GM19043 (cell line): Measurements from ENCODE around the gene MKLN1.
A peak's percentile ranks its signal among the peaks of the same experiment; 100 is the strongest.
"Not testable (repeated sequence)": the region's sequence is repeated elsewhere in the genome, so short reads cannot be mapped to it uniquely, and the experiment has no call there.

Source experiments
- ATAC-seq: cut with Tn5 transposase; IDR thresholded peaks from one replicate; pipeline ENCODE4 v1.9.1; 2021; ENCODE audit warnings: low read depth; ENCODE audit not compliant: unreplicated experiment

The MKLN1 gene

DNA sequence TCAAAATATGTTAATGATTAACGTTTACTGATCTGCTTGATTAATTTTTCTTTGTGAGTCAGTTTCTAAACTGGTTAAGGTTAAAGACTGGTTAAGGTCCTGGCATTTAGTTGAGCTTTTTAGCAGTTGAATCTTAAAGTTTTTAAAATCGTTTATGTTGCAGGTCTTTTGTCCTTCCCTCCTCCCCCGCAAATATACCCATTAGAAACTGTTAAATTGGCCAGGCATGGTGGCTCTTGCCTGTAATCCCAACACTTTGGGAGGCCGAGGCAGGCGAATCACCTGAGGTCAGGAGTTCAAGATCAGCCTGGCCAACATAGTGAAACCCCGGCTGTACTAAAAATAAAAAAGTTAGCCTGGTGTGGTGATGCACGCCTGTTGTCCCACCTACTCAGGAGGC, 127.9 kb downstream of the MKLN1 start:
- no peak for ATAC-seq

DNA sequence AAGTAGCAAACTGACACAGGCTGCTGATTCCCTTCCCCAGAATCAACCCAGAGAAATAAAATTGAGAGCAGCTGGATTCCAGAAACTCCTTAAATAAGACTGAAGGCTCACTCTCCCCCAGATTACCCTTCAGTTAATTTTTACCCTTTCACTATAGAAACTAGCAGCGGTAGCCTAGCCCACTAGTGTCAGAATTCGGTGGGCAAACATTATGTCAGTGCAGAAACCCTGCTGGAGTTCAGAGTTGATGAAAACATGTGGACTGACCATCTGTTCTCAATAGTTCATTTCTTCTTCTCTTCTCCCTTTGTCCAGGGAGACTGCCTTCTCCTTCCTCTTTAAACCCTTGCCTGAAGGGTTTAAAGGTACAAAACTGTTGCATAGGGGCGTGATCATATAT, 128.7 kb downstream of the MKLN1 start:
- ATAC-seq: no peak

DNA sequence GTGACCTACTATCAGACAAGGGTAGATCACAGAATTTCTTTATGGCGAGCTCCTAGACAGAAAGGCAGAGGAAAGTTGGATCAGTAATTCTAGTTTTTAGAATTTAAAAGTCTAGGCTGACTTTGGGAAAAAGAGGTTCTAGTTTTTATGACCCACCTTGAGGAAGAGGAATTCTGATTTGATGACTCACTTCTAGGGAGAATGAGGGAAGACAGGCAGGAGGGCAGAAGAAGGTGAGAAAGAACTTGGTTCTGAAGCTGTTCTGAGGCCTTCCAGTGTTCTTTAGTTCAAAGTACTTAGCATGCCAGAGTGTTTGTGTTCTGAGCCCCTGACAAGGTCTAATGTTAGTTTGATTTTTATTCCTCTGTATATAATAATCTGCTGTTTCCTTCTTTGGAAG, 131.6 kb downstream of the MKLN1 start:
- ATAC-seq: no peak

DNA sequence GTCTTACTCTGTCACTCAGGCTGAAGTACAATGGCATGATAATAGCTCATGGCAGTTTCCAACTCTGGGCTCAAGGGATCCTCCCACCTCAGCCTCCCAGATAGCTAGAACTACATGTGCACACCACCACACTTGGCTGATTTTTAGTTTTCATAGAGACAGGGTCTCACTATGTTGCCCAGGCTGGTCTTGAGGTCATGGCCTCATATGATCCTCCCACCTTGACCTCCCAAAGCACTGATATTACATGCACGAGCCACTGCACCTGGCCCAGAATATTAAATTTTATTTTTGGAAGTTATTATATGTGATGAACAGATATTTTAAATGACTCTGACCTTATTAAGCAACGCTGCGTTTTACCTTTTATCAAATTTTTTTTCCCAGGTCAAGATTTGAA, 134.4 kb downstream of the MKLN1 start:
- ATAC-seq: no peak

DNA sequence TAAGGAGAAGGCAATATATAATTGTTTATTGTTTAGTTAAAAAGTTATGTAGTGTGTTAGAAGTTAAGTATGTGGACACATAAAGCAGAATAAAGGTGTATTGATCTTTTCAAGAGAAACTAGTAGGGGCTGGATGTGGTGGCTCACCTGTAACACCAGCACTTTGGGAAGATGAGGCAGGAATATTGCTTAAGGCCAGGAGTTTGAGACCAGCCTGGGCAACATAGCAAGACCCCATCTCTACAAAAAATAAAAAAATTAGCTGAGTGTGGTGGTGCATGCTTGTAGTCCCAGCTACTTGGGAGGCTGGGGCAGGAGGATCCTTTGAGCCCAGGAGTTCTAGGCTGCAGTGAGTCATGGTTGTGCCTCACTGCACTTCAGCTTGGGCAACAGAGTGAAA, 135.0 kb downstream of the MKLN1 start:
- not testable (repeated sequence) for ATAC-seq

DNA sequence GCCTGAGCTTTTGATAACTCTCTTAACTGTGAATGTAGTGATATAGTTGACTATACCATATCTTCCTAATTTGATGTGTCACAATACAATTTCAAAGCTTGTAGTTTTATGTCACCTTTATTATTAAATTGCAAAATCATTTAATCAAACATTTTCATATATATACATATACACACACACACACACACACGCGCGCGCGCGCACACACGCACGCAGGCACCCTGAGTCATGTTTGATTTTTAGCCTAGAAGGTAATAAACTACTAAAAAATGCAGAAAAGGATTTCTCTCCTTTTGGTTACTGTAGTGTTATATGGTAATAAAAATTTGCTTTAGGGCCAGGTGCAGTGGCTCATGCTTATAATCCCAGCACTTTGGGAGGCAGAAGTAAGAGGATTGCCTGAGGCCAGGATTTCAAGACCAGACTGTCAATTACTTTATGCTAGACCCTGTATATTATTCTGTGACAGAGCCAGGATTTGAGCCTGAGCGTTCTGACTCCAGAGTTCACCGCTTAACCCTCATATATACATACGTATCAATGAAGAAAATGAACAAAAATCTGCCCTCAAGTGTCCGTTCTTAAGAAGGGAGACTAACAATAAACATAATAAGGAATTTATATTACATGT, 139.2 kb downstream of the MKLN1 start:
- no peak for ATAC-seq

DNA sequence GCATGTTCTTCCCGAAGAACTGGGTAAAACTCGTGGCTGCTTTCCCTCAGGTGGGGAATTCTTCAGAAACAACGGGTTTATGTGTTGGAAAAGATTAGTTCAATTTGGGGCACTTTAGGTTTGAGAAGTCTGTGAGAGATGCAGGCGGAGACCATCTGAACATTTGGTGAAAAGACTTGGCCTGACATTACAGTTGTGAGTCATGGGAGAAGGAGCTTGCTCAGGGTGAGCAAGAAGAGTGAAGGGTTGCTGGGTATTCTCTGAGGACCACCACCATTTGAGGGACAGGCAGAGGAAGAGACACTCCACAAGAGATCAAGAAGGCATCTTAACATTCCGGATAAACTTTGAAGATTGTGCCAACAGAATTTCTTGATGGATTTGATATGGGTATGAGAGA, 140.1 kb downstream of the MKLN1 start:
- ATAC-seq: no peak

DNA sequence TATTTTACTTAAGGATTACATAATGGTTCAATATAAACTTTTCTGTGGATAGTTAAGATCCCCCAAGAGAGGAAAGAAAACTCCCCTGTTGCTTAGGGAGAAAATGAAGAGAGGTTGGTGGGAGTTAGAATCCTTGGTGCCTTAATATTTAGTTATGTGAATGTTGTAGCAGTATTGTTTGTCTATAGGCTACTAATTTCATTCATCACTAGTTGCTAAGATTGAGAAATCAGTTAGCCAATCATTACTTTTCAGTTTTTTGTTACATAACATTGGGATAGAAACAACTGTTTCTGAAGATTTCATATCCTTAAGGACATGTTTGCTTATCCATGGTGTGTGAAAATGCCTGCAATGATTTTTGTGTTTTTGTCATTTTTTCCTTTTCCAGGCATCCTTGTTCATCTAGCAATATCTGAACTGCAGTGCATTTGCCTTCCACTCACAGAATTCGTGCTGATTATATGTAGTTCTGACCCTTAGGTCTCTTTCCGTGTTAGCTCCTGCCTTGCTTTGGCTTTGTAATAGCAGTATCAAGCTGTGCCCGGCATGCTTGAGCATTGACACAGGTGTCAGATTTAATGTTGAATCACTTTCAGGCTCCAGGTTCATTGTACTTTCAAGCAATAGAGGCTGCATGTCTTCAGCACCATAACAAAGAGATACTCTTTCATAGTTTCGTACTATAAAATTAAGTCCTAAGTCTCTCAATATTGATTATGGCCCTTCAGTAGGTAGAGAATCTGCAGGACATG, 143.8 kb downstream of the MKLN1 start:
- no peak for ATAC-seq

DNA sequence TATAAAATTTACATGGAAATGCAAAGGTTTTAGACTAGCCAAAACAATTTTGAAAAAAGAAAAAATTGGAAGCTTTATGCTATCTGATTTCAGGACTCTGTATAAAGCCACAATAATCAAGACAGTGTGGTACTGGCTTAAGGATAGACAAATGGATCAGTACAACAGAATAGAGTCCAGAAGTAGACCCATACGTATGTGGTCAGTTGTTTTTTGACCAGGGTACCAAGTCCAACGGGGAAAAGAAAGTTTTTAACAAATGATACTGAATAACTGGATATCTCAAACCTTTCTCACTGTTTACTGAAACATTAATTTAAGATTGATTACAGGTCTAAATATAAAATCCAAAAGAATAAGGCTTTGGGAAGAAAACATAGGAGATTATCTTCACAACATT, 149.1 kb downstream of the MKLN1 start:
- ATAC-seq: no peak

DNA sequence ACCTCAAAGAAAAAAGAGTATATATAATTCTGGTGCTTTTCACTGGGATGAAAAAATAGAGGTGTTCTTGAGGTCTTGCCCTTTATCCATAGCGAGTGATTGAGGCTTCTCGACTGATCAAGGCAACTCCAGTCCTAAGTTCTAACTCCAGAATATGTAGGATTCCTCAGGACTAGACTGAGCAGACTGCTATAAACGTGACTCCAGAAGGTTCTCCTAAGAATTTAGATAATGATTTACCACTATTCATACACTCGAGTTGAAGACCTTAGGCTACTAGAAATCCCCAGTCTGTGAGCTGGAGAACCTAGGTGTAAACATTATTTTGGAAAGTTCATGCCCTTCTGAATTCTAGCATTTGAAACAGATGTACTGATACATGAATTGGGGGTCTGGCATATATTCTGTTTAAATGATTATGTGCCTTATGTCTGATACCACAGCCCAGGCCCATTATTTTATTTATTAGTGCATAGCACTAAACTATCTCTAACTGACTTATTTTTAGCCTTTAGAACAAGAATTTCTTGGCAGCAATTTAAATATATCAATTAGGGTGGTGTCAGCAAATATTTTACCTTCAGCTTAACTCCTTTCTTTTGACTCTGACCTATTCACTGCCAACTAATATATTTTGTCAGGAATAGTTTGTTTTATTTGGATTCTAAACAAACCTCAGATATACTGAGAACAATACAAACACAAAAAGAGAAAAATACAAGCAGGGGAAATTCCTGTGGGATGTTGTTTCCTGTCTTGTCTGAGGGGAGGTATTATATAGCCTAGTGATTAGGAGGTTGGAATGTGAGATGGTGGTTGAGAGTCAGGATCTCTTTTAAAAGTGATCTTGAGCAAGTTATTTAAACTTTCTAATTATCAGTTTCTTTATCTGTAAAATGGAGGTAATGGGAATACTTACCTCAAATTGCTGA, 153.0 kb downstream of the MKLN1 start:
- no peak for ATAC-seq

DNA sequence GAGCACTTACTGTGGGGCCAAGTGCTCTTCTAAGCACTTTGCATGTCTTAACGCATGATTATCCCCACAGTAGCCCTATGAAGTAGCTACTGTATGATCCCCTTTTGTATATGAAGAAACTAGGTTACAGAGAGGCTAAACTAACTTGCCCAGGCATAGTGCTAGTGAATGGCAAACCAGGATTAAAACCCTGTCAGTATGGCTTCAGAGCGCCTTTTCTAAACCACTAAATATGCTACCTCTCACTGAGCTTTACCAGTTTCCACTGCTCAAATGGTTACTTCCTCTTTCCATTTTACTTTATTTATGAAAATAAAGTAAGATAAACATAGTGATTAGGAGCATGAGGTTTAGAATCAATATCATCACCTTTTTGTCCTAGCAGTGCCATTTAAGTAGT, 155.1 kb downstream of the MKLN1 start:
- ATAC-seq: peak; percentile 43

DNA sequence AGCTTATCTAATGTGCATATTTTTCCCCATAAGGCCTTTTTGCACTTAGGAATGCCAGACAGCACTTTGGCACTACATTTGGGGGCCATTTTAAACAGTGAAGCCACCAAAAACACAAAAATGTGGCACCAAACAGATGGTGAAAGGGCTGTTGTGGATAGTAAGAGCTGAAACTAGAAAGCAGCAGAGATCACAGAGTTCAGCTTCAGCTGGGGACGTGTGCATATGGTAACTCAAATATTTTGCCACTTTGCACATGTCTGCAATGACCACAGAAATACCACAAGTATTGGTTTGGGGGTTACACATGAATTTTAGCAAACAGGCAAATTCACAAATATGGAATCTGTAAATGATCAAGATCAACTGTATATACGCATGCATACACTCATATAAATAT, 155.9 kb downstream of the MKLN1 start:
- no peak for ATAC-seq

DNA sequence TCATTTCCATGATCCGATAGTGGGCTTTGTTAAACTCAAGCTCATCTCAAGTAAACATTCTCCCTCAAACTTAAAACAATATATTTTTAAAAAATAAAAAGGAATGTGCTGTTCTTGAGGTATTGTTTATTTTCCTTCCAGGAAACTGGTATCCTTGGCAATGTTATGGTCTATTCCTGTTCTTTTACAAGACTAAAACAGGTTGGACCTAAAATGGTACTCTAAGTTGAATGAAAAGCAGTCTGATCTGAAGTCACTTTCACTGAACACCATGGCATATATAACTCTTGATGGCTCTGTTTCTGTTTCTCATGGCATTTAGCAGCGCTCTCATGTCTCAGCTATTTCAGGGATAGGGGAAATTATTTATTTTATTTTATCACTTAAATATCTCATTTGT, 158.7 kb downstream of the MKLN1 start:
- ATAC-seq: no peak

DNA sequence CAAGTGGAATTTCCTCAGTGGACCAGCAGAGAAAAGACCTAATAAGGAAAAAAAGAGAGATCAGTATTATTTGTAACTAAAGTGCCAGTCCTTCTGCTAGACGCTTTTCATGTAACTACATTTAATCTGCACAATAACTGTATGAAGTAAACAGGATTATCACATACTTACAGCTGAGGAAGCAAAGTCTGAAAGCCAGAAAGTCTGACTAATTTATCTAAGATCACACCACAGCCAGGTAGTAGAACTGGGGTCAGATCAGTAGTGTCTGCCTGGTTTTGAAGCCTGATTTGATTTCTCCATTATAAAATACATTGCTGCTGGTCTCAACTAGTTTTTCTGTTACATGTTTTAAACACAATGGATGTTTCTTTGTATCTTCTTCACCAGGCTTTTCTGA, 159.5 kb downstream of the MKLN1 start:
- ATAC-seq: no peak

DNA sequence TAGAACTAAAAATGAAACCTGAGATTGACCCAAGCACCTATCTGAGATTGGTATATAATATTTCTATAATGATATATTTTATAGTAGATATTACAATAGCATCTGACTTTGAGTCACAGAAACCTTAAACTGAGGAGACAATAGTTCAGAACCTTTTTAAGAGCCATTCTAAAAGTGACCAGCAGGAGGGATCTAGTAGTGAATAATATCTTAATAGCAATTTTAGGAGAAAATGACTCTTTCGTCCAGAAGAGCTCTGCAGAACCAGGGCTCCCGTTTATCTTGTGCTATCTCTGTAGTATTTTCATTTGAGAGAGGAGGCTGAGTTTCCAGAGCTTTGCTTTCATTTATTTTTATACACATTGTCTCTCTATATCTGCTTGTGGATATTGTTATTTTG, 160.7 kb downstream of the MKLN1 start:
- no peak for ATAC-seq

DNA sequence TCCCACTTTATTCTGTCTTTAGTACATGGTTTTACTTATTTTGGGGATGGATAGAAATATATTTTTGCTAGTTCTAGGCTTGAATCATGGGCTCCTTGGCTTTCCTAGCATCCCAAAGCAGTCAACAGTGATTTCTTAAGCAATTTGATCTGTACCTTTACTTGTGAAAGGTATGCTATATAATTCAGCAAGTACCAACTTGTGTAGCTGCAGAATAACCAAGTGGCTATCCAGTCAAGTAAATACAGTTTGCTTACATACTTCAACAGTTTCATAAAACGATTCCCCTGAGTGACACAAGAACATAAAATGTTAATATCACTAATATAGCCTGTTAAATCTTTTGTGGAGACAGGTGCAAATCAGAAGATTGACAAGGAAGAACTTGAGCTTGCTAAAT, 161.5 kb downstream of the MKLN1 start:
- ATAC-seq: no peak

DNA sequence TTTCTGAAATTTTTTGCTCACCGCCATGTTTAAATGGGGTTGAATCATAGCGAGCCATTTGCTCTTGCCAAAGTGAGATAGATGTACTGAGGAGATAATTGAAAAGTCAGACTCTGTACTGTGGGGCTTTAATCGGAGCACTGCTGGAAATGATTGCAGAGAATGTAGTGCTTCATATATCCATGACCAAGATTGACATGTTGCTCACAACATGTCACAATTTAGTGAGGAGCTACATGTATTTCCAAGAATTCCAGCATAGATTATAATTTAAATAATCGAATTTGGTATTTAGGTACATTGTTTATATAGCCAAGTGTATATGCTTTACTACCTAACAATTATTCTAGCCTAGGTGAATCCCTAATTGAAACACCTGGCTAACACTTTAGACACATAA, 162.2 kb downstream of the MKLN1 start:
- ATAC-seq: no peak

DNA sequence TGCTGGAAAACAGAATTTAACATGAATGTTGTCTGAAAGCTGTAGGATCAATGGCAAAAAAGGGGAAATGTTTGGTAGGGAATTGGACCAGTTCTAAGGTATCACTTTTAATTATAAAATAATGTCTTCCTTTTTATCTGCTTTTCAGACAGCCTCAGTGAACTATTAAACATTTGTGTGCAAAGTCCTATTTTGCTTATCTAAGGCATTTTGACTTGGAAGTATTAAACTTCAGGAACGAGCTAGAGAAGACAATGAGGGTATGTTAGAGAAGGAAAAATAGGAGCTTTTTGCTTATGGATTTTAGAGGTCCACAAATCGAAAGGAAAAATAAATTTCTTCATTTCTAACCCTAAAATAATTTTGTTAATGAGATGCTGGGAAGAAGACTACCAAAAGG, 165.4 kb downstream of the MKLN1 start:
- no peak for ATAC-seq

DNA sequence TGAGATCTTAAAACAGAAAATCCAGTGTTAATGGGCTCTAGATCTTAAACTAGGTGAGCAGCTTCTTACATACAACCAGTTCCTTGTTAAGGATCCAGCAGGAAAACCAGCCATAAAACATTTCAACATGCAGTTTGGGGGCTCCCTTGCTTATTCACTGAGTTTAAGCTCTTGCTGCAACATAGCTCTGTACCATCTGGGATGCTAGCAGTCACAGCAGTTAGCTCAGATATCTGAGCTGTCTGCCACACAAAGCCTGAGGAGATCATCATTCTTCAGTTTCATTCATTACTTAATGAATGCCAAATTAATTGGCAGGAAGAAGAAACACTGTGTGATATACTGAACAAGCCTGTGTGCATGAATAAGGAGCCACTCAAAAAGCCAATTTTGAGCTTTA, 165.9 kb downstream of the MKLN1 start:
- no peak for ATAC-seq

DNA sequence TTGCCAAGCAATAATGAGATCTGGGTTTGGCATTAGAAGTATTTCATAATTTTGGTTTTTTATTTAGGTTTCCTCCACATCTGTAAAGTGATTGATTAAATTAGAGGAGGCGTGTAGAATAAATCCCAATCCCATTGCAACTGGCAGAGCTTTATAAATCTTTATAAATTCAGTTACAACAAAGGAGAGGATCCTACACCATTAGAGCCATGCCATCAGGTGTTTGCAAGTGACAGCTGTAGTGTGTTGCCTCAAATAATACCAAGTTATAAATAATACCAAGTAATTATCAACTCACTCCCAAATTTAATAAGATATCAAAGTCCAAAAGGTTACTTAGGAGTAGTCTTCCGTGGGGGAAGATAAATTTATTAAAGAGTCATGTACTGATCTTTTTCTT, 166.5 kb downstream of the MKLN1 start:
- no peak for ATAC-seq

DNA sequence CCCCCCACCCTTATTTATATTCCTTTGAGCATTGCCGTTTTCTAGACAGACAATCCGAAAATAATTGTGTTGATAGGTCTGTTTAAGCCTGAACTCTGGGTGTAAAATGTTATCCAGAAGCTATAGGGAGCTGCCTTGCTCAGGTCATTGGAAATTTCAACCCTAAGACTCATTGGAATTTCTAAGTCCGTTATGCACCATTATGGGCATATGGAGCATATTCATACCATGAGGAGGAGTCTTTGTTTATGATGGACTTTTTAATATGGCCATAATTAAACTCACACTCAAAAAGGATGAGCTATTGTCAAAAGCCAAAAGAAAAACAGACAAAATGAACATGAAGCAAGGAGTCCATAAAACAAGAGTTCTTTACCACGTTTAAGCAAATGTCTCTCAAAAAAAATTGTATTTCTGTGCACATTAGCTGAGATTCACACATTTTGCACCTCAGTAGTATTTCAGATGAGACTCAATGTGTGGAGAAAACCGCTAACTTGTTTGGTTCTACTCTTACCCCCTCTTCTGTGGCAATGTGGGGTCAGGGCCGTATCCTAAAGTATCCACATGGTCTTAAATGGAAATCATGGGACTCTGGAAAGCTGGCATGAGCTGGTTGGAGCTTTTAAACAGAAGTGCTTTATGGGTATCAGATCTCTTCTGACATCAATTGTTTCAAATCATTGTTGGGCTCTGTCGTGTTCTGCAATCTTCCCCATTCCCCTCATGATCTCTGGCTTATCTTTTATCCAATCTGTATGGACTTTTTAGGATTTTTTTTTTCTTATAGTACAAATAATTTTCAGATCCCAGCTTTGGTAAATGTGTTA, 168.2 kb downstream of the MKLN1 start:
- ATAC-seq: no peak
